Amygdala (tissue), 56 donors: ENCODE measurements around the gene PA2G4.
A peak's percentile ranks its signal among the peaks of the same experiment; 100 is the strongest.
"Not testable (repeated sequence)": the region's sequence is repeated elsewhere in the genome, so short reads cannot be mapped to it uniquely, and the experiment has no call there.

Experiments used
- DNase-seq, 56 donors: peaks; one replicate each; lab custom pipeline; 2025; lab: John Stamatoyannopoulos, UW

PA2G4 gene

DNA sequence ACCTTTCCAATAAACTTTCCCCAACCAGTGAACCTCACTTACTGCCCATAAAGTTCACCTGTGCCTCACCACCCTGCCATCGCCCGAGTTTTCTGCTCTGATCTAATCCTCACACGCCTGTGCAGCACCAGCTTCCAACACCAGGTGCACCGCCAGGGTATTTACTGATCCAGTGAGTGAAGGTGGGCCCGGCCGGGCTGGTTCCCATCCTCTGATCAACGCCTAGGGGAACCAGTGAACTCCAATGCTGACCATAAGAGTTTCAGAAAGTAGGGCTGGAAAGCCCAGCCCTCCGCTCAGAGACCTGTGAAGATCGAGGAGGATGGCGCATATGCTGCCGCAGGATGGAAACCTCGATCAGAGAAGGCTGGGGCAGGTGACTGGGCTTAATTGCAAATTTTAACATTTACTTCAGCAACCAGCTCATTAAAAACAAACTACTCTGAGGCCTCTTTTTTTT, 47.3 kb downstream of the PA2G4 start:
- peak in 18 of 56 donors; percentile 8 to 67 (median 46) for DNase-seq

GRCh38 chr12:56152132-56152755, 47.9 kb downstream of the PA2G4 start, which contains the start of gene MYL6B:
Gene MYL6B (plus strand): TSS chr12:56152587. CDS start chr12:56153919, 1,332 bp downstream.
- peak; percentile 38 to 95 (median 86) for DNase-seq

DNA sequence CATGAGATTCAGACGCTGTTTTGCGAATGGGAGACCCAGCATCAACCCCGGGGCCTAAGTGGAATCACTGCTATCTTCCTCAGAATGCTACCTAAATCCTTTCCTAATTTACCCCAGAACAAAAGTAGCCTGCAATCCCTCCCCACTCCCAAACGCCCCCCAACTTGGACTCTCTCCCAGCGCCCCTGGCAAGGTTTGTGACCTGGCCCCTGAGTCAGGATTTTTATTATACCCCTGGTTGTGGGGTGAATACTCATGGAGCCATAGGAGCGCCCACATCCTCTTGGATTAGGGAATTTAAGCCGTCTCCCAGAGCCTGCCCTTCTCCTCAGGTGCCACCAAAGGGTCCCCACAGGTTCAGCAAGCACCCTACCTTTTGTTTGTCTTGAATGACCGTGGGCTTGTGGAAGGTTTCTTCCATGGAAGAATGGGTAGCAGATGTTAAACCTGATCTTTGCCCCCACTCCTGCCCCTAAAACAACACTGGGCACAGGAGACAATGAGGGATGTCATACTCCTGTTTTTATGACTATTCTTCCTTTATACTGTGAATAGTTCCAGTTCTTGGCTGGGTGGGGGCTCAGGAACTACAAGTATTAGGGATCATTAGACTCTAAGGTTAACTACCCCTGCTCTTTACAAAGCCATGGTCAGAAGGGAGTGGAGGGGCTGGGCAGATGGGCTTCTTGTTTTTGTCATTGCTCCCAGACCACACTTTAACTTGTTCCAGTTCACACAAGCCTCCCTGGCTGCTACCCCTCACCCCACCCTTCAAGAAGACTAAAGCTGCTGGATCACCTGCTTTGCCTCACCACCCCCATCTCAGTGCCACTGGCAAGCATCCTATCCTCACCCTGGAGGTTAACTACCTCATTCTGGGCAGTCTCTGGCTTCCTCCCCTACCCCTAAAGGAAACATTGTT, 48.7 kb downstream of the PA2G4 start:
- DNase-seq = peak in 1 of 56 donors; percentile 29

GRCh38 chr12:56153678-56154065, 49.3 kb downstream of the PA2G4 start:
- no peak for DNase-seq

DNA sequence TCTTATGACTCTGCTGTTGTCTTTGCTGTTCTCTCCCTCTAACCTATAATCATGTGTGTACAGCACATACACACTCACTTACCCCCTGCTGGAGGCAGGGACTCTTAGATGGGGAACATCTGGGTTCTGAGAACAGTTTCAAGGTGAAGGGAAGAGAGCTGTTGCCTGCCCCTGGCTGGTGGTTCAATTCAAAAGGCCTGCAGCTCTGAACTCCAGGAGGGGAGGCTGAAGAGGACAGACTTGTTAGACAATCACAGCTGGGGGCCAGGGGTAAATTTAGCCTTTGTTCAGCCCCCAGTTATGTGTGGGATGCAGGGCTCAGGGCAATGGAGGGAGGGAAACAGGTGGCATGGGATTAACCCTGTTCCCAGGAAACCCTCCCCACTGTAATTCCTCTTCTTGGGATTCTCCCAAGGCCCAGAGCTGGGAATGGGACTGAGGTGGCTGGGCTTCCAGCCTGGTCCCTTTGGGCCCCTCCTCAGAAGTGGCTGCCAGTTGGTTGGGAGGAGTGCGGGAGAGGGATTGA, 50.0 kb downstream of the PA2G4 start:
- DNase-seq = no peak

- no peak for DNase-seq
These were observed 50.5 kb downstream of the PA2G4 start for GRCh38 chr12:56154818-56155217.

GRCh38 chr12:56155256-56155845, 51.0 kb downstream of the PA2G4 start:
- DNase-seq = no peak

DNA sequence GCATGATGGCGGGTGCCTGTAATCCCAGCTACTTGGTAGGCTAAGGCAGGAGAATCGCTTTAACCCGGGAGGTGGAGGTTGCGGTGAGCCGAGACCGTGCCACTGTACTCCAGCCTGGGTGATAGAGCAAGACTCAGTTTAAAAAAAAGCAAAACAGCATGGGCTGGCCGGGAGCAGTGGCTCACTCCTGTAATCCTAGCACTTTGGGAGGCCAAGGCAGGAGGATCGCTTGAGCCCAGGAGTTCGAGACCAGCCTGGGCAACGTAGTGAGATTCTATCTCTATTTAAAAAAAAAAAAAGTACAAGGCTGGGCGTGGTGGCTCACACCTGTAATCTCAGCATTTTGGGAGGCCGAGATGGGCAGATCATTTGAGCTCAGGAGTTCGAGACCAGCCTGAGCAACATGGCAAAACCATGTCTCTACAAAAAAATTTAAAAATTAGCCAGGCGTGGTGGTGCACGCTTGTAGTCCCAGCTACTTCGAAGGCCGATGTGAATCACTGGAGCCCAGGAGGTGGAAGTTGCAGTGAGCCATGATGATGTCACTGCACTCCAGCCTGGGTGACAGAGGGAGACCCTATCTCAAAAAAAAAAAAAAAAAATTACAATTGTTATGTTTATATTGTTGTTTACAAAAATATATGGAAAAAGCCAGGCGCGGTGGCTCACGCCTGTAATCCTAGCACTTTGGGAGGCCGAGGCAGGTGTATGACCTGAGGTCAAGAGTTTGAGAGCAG, 52.3 kb downstream of the PA2G4 start:
- not testable (repeated sequence) for DNase-seq

GRCh38 chr12:56157201-56158028, 53.1 kb downstream of the PA2G4 start:
- DNase-seq = peak in 43 of 56 donors; percentile 27 to 81 (median 59)

- peak in 55 of 56 donors; percentile 55 to 100 (median 92) for DNase-seq
These were observed 53.9 kb downstream of the PA2G4 start, which contains the start of gene MYL6 for GRCh38 chr12:56158029-56158925. Gene MYL6 (plus strand): TSS chr12:56158359. CDS start chr12:56158402, 43 bp downstream.

DNA sequence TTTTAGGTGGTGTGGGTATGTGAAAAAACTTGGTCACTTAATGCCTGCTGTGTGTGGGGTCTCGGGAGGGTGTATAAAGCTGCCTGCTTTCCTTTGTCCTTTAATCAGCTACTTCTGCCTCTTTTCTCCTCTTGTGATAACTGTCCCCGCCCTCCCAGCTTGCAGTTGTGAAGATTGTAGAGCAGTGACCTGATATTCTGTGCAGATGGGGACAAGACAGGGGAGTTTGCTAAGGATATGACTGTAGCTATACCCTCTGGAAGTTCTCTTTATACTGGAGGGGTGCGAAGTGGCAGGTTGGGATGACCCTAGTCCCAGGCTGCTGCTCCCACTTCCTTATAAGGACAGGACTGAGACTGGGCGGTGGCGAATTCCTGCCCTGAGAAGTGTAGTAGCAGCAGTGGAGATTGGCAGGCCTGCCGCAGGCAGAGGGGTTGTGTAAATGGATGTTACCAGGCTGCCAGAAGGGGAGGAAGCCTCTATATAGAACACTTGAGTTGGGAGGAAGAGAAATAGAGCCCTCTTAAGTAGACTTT, 54.6 kb downstream of the PA2G4 start:
- DNase-seq = peak in 28 of 56 donors; percentile 5 to 59 (median 22)

- no peak for DNase-seq
These were observed 55.3 kb downstream of the PA2G4 start for GRCh38 chr12:56159482-56160192.

- DNase-seq = no peak
These were observed 55.9 kb downstream of the PA2G4 start for GRCh38 chr12:56160193-56160763.

GRCh38 chr12:56160894-56161689, 56.7 kb downstream of the PA2G4 start:
- no peak for DNase-seq

- DNase-seq = no peak
These were observed 57.5 kb downstream of the PA2G4 start for GRCh38 chr12:56161690-56162351.
